T47D (cell line): ENCODE data around the gene COL18A1.

Source experiments
- DNase-seq, 2 experiments: peaks; one replicate each; pipeline versions ENCODE4 v3.0.0 to v3.0.0-alpha.2; 2011 to 2012; ENCODE audit warnings: low read depth in 1 of 2, low spot score in 1 of 2
- JUND ChIP-seq: IDR thresholded peaks from 2 replicates; pipeline ENCODE4 v1.6.1; 2012; ENCODE audit warnings: low read depth
- in situ Hi-C: cut with HindIII; loops from 2 replicates; pipeline ENCODE4 v1.10.0; 2016; ENCODE audit warnings: low sequenced_read_pairs, low pct_unique_long_range_greater_than_20kb

The COL18A1 gene

DNA sequence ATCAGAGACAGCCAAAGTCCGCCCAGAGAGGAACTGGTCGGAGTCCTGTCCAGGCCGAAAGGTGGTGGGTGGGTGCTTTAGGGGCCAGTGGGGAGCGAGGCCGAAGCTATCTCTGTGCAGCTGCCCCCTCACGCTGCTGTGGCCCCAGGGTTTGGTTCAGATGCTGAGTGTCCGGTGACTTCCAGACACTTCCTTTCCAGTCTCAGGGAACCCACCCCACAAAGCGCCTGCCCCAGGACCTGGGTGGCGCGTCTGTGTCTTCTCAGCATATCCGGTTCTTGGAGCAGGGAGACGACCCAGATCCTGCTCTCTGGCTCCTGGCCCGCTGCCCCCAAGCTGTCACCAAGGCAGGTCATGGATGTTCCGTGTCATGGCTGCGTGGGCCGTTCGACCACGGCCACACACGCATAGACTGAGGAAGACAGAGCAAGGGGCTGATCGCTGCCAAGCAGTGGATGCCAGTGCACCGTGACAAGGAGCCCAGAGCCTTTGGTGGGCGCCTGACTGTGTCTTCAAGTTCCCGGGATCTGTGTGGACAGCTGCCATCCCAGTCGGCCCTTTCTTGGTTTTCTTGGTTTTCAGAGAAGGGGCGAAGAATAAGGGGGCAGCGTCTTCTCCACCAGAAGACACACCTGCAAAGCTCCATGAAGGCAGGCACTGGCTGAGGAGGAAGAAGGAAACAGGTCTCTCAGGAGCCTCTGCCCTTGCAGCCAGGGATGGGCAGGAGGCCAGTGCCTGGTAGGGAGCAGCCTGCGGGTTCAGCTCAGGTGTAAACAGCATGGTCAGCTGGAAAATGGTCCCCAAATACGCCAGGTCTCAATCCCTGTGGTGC lies 22.9 kb upstream of the COL18A1 start:
- in situ Hi-C loops, result no loop called here
- DNase-seq, result no peak
- TF ChIP-seq JUND, result no peak

GRCh38 chr21:45382697-45382997 lies 22.3 kb upstream of the COL18A1 start:
- no peak for TF ChIP-seq JUND
- no peak for DNase-seq
- in situ Hi-C loops, result no loop called here

DNA sequence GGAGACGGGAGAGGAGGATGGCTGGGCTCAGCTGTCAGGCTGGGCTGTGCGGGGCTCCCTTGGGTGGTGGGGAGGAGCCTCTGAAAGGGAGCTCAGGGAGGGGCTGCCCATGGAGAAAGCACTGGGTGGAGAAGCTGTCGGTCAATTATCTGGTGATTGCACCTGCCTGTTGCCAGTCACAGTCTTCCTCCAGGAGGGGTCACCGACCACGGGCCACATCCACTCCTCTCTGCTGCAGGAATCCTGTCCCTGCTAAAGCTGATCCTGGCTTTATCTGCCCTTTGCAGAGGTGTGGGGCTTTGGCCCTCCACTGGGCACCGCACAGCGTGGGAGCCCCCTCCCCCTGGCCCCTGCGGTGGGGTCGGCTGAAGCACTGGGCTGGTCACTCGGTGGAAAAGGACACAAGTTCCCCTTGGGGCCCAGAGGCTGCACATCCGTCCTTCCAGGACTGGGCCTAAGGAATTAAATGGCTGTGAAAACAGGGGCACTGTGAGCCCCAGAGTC lies 21.8 kb upstream of the COL18A1 start:
- TF ChIP-seq JUND, result no peak
- DNase-seq, result no peak

GRCh38 chr21:45383615-45384201 lies 21.3 kb upstream of the COL18A1 start:
- TF ChIP-seq JUND, result no peak
- in situ Hi-C loops, result no loop called here
- DNase-seq, result no peak

More for the DNA sequence above, 21.8 kb upstream of the COL18A1 start:
- in situ Hi-C loops, result no loop called here

- DNase-seq, result no peak
- TF ChIP-seq JUND, result no peak
- in situ Hi-C loops, result no loop called here
Measured at GRCh38 chr21:45384656-45385548, 20.1 kb upstream of the COL18A1 start.

DNA sequence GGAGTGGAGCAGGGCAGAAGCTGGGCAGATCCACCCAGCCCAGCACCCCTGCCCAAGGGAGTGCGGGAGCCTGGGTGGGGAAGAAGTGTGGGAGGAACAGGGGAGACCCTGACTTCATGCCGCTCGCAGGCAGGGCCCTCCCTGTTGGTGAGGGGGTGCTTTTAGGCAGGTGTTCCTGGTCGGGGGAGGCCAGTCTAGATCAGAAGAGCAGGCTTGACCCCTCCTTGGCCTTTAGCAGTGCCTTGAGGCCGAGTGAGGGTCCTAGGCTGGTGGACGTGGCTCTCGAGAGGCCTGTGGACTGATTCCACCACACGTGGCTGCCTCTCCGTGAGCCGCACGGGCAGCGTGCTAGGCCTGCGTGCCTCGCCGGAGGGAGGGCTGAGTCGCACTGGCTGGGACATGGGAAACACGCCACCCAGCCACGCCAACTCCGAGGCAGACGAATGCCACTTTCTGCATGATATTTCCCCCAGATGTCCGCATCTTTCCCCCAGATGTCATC lies 19.4 kb upstream of the COL18A1 start:
- in situ Hi-C loops, result no loop called here
- TF ChIP-seq JUND, result no peak

GRCh38 chr21:45386336-45386727 lies 18.6 kb upstream of the COL18A1 start:
- no peak for TF ChIP-seq JUND
- in situ Hi-C loops, result no loop called here
- DNase-seq, result peak; percentile 79 to 82

More for the DNA sequence above, 19.4 kb upstream of the COL18A1 start:
- no peak for DNase-seq

GRCh38 chr21:45386728-45387371 lies 18.1 kb upstream of the COL18A1 start:
- in situ Hi-C loops, result no loop called here
- peak in 1 of 2 experiments; percentile 55 for DNase-seq

DNA sequence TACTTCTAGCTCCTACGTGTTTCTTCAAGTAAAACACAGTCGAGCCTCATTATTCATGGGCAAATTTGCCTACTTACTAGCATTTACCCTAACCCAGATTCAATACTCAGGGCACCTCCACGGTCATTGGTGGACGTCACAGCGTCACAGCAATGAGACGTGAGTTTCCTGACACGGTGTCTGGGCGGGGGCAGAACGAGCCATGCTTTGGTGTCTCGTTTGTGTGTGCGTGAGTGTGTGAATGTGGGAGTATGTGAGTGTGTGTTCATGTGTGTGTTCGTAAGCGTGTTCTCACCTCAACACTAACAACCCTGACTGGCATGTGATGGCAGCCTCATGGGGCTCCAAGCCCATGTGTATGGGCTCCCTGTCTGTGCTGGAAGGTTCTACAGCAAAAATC lies 17.5 kb upstream of the COL18A1 start:
- no peak for DNase-seq
- TF ChIP-seq JUND, result no peak
- in situ Hi-C loops, result no loop called here

More at GRCh38 chr21:45386728-45387371, 18.1 kb upstream of the COL18A1 start:
- no peak for TF ChIP-seq JUND

DNA sequence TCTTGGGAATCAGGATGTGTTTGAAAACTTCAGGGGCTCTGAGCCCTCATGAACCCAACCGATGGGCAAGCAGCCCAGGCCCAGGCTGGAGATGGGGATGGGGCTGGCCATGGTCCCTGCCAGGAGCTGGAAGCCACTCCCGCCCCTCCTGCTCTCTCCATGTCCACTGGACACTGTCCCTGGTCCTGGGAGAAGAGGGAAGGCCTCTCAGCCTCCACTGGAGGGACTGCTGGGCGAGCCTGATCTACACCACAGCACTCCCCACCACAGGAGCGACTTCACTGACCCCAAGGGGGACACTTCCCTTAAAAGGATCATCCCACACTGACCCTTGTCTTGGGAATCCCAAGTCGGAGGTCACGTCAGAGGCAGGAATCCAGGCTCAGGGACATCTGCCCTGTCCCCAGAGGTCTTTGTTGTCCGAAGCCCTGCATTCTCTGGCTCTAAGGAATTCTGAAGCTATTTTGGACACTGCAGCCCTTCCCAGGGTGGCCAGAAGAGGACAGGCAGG lies 16.9 kb upstream of the COL18A1 start:
- DNase-seq, result no peak
- in situ Hi-C loops, result no loop called here
- TF ChIP-seq JUND, result no peak

DNA sequence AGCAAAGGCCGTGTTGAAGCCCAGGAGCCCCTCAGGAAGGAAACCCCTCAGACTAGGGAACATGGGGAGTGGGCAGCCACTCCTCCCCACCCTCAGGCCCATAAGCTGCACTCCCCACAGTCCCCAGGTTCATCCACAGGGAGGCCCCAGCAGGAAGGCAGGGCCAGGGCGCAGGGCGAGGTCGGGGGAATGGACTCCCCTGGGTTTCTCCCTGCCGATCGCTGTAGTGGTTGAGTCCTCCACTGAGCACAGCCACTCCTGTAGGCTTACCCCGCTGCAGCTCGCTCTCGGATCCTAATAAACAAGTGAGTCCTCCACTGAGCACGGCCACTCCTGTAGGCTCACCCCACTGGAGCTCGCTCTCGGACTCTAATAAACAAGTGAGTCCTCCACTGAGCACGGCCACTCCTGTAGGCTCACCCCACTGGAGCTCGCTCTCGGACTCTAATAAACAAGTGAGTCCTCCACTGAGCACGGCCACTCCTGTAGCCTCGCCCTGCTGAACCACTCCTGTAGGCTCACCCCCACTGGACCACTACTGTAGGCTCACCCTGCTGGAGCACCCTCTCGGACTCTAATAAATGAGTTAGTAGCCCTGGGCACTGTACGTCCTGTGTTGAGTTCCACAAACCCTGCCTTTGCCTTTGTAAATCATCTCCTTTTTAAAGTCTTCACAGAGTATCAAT lies 16.2 kb upstream of the COL18A1 start:
- TF ChIP-seq JUND, result no peak
- no peak for DNase-seq
- in situ Hi-C loops, result no loop called here
